Naive thymus-derived CD4-positive, alpha-beta T cell (primary cell): ENCODE results near the gene PKNOX2. TPM values are rescaled to one million over a fixed set of nuclear protein-coding genes. Genes with fewer than 3 reads are reported as not detected.

Source experiments
- ATAC-seq: fragments of 150-1000 bp; cut with Tn5 transposase; 2 replicates; pipeline ENCODE4 v1.10.0; 2021; ENCODE audit warnings: mild to moderate bottlenecking, moderate library complexity
- CTCF ChIA-PET: fragments of 350-600 bp; sonication (Branson Sonifier 250); formaldehyde crosslinking; loops from one replicate; lab custom pipeline; 2021; ENCODE audit warnings: antibody characterized with exemption; lab: Charles Lee
- POLR2A ChIA-PET: fragments of 350-600 bp; sonication (Branson Sonifier 250); formaldehyde crosslinking; loops from one replicate; lab custom pipeline; 2021; ENCODE audit warnings: antibody characterized with exemption, inconsistent platforms; lab: Charles Lee
- DNase-seq, 9 donors: peaks; one replicate each; pipeline versions ENCODE4 v3.0.0 to v3.0.0-alpha.2; 2020 to 2022; ENCODE audit warnings: mixed read lengths in 1 of 9
- H3K27ac ChIP-seq: one replicate; pipeline ENCODE4 v1.7.0; 2013; ENCODE audit warnings: mild to moderate bottlenecking, low read depth, low read length, moderate library complexity
- H3K27me3 ChIP-seq, 2 donors: one replicate each; pipeline ENCODE4 v1.7.0; 2013; ENCODE audit warnings: low read length in 2 of 2, mild to moderate bottlenecking in 2 of 2, moderate library complexity in 2 of 2; ENCODE audit not compliant: control insufficient read depth in 2 of 2, insufficient read depth in 2 of 2
- H3K36me3 ChIP-seq, 3 experiments: 1 replicate in 2 of 3; 2 replicates in 1 of 3; pipeline ENCODE4 v1.7.0; 2013; ENCODE audit warnings: low read length in 3 of 3, mild to moderate bottlenecking in 3 of 3, moderate library complexity in 1 of 3; ENCODE audit not compliant: insufficient read depth in 3 of 3, control insufficient read depth in 2 of 3
- H3K4me1 ChIP-seq, 2 donors: one replicate each; pipeline ENCODE4 v1.7.0; 2013; ENCODE audit warnings: low read length in 2 of 2, mild to moderate bottlenecking in 2 of 2, moderate library complexity in 1 of 2; ENCODE audit not compliant: control insufficient read depth in 2 of 2, insufficient read depth in 2 of 2
- H3K4me3 ChIP-seq: 2 replicates; pipeline ENCODE4 v1.7.0; 2013; ENCODE audit warnings: mild to moderate bottlenecking, low read length
- H3K9me3 ChIP-seq, 3 experiments: 1 replicate in 2 of 3; 2 replicates in 1 of 3; pipeline ENCODE4 v1.7.0; 2013; ENCODE audit warnings: low read length in 3 of 3; ENCODE audit not compliant: control insufficient read depth in 2 of 3
- H3K27ac Mint-ChIP-seq, 9 donors: one replicate each; pipeline ENCODE4 v1.8.0; 2020 to 2022; ENCODE audit warnings: mixed read lengths in 9 of 9, mild to moderate bottlenecking in 8 of 9, moderate library complexity in 5 of 9, inconsistent platforms in 2 of 9
- H3K27me3 Mint-ChIP-seq, 5 donors: one replicate each; pipeline ENCODE4 v1.8.0; 2021 to 2022; ENCODE audit warnings: mixed read lengths in 5 of 5, mild to moderate bottlenecking in 1 of 5
- H3K36me3 Mint-ChIP-seq, 5 donors: one replicate each; pipeline ENCODE4 v1.8.0; 2020 to 2022; ENCODE audit warnings: mixed read lengths in 5 of 5, mild to moderate bottlenecking in 3 of 5, inconsistent platforms in 1 of 5
- H3K4me1 Mint-ChIP-seq, 7 donors: one replicate each; pipeline ENCODE4 v1.8.0; 2020 to 2022; ENCODE audit warnings: mixed read lengths in 7 of 7, mild to moderate bottlenecking in 3 of 7, inconsistent platforms in 1 of 7
- H3K4me3 Mint-ChIP-seq, 10 donors: one replicate each; pipeline ENCODE4 v1.8.0; 2020 to 2022; ENCODE audit warnings: mild to moderate bottlenecking in 10 of 10, mixed read lengths in 10 of 10, moderate library complexity in 6 of 10, inconsistent platforms in 2 of 10
- H3K9me3 Mint-ChIP-seq, 11 donors: one replicate each; pipeline ENCODE4 v1.8.0; 2020 to 2022; ENCODE audit warnings: mixed read lengths in 11 of 11, mild to moderate bottlenecking in 4 of 11, inconsistent platforms in 1 of 11, moderate library complexity in 1 of 11
- intact Hi-C, 2 donors: fragments of 100-400 bp; cut with micrococcal nuclease; formaldehyde crosslinking; loops; one replicate each; pipeline ENCODE4 v1.15.1; 2023
- polyA plus RNA-seq, 2 donors: library from polyadenylated mRNA; unstranded; fragments of 300-500 nt; fragmentation: Illumina TruSeq; gene quantifications; one replicate each; pipeline ENCODE4 v1.2.3, GENCODE V29; 2021
- total RNA-seq, 6 experiments: library from RNA in 5 of 6; stranded (reverse) in 5 of 6; gene quantifications; 1 replicate in 5 of 6; 2 replicates in 1 of 6; pipeline ENCODE4 v1.2.3 and lab custom pipeline; 2021 to 2026

The PKNOX2 gene
- total and polyA plus RNA-seq, 7 experiments from 2014 or later, result not detected

DNA sequence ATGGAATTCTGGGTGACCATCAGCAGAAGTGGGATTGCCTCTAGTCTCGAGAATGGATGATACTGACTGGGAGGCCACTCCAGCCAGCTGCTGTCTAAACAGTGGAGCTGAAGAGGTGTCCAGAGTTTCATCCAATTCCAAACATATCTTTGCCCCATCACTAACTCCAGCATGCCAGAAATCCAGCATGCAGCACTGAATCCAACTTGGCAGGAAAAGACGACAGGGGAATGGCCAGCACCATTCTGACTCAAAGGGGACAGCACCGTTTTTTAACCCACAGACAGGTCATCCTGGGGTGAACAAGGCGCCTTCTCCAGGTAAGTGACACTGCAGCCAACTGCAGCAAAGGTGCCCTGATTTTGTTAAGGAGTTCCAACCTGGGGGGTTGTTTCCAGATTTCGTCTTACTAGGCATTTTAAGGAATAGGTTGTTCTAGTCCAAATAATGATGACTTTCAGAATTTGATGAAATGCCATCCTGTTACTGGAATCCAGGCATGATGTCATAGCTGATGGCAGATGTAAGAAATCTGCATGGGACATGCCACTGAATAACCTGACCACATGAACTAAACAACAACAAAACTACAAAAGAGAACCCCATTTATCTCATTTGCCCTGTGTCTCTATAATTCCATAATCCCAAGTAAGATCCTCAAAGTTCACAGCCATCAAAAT is 299.2 kb downstream of the PKNOX2 start:
- H3K27me3 ChIP-seq, result no peaks in the 10 kb centered on the region
- DNase-seq (no peak), ATAC-seq (no peak)
- H3K27ac ChIP-seq, result no peak overlapping the region
- Mint-ChIP-seq H3K27ac (peak overlapping the region in 1 of 9 donors; percentile 22), H3K9me3 (no peaks in the 10 kb centered on the region), H3K27me3 (peaks cover 4 to 26% (median 14%) of the 10 kb centered on the region in 5 donors), H3K36me3 (no peaks in the 10 kb centered on the region), H3K4me3 (no peak overlapping the region), H3K4me1 (no peaks in the 10 kb centered on the region)
- H3K4me3 ChIP-seq, result no peak overlapping the region
- intact Hi-C loops, result no loop called here
- H3K4me1 ChIP-seq, result no peaks in the 10 kb centered on the region
- H3K9me3 ChIP-seq, result no peaks in the 10 kb centered on the region
- no peaks in the 10 kb centered on the region for H3K36me3 ChIP-seq
- CTCF ChIA-PET, result interaction anchor here (0.6 kb wide), 1 partner anchor 83 kb away, joined by 3 read pairs; no protein-coding TSS in a partner anchor
- POLR2A ChIA-PET, result no interaction called here

DNA sequence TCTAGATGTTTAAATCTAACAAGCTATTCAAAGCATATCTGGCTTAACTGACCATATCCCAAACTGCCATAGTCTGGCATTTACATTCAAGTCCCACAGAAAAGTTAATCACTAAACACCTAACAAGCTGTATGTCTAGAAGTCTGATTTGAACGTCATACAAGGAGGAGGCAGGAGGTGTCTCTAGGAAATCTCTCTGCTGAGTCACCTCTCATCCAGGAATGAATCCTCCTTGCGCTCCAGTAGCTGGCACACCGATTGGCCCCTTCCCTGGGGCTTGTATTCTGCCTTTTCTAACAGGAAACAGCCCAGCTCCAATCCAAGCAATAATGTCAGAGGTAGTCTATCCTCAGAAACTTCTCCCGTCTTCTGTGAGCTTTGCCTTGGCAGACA is 299.7 kb downstream of the PKNOX2 start:
- no peak overlapping the region for H3K4me3 ChIP-seq
- intact Hi-C loops, result no loop called here
- no peak overlapping the region for H3K27ac ChIP-seq
- H3K36me3 ChIP-seq, result no peaks in the 10 kb centered on the region
- no peaks in the 10 kb centered on the region for H3K9me3 ChIP-seq
- ChIA-PET POLR2A (no interaction called here), CTCF (interaction anchor here (0.6 kb wide), 1 partner anchor 82 kb away, joined by 3 read pairs; no protein-coding TSS in a partner anchor)
- Mint-ChIP-seq H3K9me3 (no peaks in the 10 kb centered on the region), H3K27me3 (peaks cover 4 to 26% (median 14%) of the 10 kb centered on the region in 5 donors), H3K4me1 (no peaks in the 10 kb centered on the region), H3K27ac (peak overlapping the region in 1 of 9 donors; percentile 22), H3K4me3 (no peak overlapping the region), H3K36me3 (no peaks in the 10 kb centered on the region)
- ATAC-seq (no peak), DNase-seq (no peak)
- no peaks in the 10 kb centered on the region for H3K4me1 ChIP-seq
- no peaks in the 10 kb centered on the region for H3K27me3 ChIP-seq

DNA sequence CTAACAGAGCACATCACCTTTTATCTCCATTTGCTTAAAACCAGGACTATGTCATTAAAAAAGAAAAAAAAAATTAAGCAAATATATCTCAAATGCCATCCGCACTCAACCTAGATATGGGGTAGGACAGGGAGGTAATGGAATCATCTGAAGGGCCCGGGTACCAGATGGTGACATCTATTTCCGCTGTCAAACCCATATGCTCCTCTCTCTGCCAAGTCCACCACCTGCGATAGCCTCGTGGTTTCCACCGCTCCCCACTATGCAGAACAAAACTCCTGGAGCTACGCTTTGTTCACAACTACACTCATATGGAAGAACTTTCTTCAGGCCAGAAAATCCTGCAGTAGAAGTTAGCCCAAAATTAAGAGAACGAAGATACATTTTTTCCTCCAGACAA is 300.1 kb downstream of the PKNOX2 start:
- ChIA-PET POLR2A (no interaction called here), CTCF (no interaction called here)
- Mint-ChIP-seq H3K4me3 (no peak overlapping the region), H3K27ac (no peak overlapping the region), H3K9me3 (no peaks in the 10 kb centered on the region), H3K27me3 (peaks cover 4 to 26% (median 14%) of the 10 kb centered on the region in 5 donors), H3K4me1 (no peaks in the 10 kb centered on the region), H3K36me3 (no peaks in the 10 kb centered on the region)
- Histone ChIP-seq H3K27me3 (no peaks in the 10 kb centered on the region), H3K36me3 (no peaks in the 10 kb centered on the region), H3K4me3 (no peak overlapping the region), H3K4me1 (no peaks in the 10 kb centered on the region), H3K27ac (no peak overlapping the region), H3K9me3 (no peaks in the 10 kb centered on the region)
- ATAC-seq, result no peak
- no peak for DNase-seq
- intact Hi-C loops, result no loop called here

GRCh38 chr11:125465255-125465654 is 300.7 kb downstream of the PKNOX2 start:
- Mint-ChIP-seq H3K4me3 (no peak overlapping the region), H3K36me3 (no peaks in the 10 kb centered on the region), H3K9me3 (no peaks in the 10 kb centered on the region), H3K4me1 (no peaks in the 10 kb centered on the region), H3K27me3 (peaks cover 4 to 26% (median 20%) of the 10 kb centered on the region in 5 donors), H3K27ac (peak overlapping the region in 1 of 9 donors; percentile 74)
- H3K4me1 ChIP-seq, result no peaks in the 10 kb centered on the region
- POLR2A ChIA-PET, result no interaction called here
- no peaks in the 10 kb centered on the region for H3K36me3 ChIP-seq
- no peaks in the 10 kb centered on the region for H3K9me3 ChIP-seq
- no peaks in the 10 kb centered on the region for H3K27me3 ChIP-seq
- no peak overlapping the region for H3K27ac ChIP-seq
- ATAC-seq, result no peak
- intact Hi-C loops, result no loop called here
- CTCF ChIA-PET, result no interaction called here
- no peak overlapping the region for H3K4me3 ChIP-seq
- DNase-seq, result no peak

GRCh38 chr11:125465701-125466100 is 301.1 kb downstream of the PKNOX2 start:
- Mint-ChIP-seq H3K4me3 (no peak overlapping the region), H3K27me3 (peaks cover 4 to 26% (median 20%) of the 10 kb centered on the region in 5 donors), H3K4me1 (no peaks in the 10 kb centered on the region), H3K9me3 (no peaks in the 10 kb centered on the region), H3K27ac (no peak overlapping the region), H3K36me3 (no peaks in the 10 kb centered on the region)
- no peaks in the 10 kb centered on the region for H3K4me1 ChIP-seq
- no peak overlapping the region for H3K4me3 ChIP-seq
- ATAC-seq (no peak), DNase-seq (no peak)
- H3K27ac ChIP-seq, result no peak overlapping the region
- intact Hi-C loops, result no loop called here
- no peaks in the 10 kb centered on the region for H3K36me3 ChIP-seq
- POLR2A ChIA-PET, result no interaction called here
- no peaks in the 10 kb centered on the region for H3K27me3 ChIP-seq
- no peaks in the 10 kb centered on the region for H3K9me3 ChIP-seq
- CTCF ChIA-PET, result no interaction called here

DNA sequence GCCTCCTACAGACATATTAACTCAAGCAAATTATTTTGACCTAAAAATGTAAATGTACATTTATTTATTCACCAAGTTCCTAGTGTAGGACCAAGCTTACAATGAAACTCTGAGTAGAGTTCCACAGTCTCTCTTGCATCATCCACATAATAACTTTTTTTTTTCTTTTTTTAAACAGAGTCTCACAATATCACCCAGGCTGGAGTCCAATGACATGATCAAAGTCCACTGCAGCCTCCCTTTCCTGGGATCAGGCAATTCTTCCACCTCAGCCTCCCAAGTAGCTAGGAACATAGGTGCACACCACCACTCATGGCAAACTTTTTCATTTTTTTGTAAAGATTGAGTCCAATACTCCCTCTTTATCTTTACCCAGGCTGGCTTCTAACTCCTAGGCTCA is 303.5 kb downstream of the PKNOX2 start:
- POLR2A ChIA-PET, result no interaction called here
- Histone ChIP-seq H3K9me3 (no peaks in the 10 kb centered on the region), H3K27me3 (no peaks in the 10 kb centered on the region), H3K4me1 (no peaks in the 10 kb centered on the region), H3K36me3 (no peaks in the 10 kb centered on the region), H3K27ac (no peak overlapping the region), H3K4me3 (no peak overlapping the region)
- intact Hi-C loops, result no loop called here
- H3K9me3 Mint-ChIP-seq, result peaks cover 0 to 1% (median 0%) of the 10 kb centered on the region in 11 donors
- no peak overlapping the region for H3K27ac Mint-ChIP-seq
- CTCF ChIA-PET, result no interaction called here
- DNase-seq (no peak), ATAC-seq (no peak)
- H3K4me1 Mint-ChIP-seq, result no peaks in the 10 kb centered on the region
- no peaks in the 10 kb centered on the region for H3K36me3 Mint-ChIP-seq
- H3K27me3 Mint-ChIP-seq, result peaks cover 4 to 32% (median 20%) of the 10 kb centered on the region in 5 donors
- H3K4me3 Mint-ChIP-seq, result no peak overlapping the region

- H3K27ac Mint-ChIP-seq, result no peak overlapping the region
Measured at GRCh38 chr11:125468852-125469251, 304.3 kb downstream of the PKNOX2 start.

More at GRCh38 chr11:125468852-125469251, 304.3 kb downstream of the PKNOX2 start:
- ChIA-PET POLR2A (no interaction called here), CTCF (no interaction called here)
- Histone ChIP-seq H3K9me3 (no peaks in the 10 kb centered on the region), H3K4me3 (no peak overlapping the region), H3K36me3 (no peaks in the 10 kb centered on the region), H3K4me1 (no peaks in the 10 kb centered on the region), H3K27me3 (no peaks in the 10 kb centered on the region), H3K27ac (no peak overlapping the region)
- peaks cover 4 to 34% (median 18%) of the 10 kb centered on the region in 5 donors for H3K27me3 Mint-ChIP-seq
- DNase-seq, result no peak
- no peaks in the 10 kb centered on the region for H3K36me3 Mint-ChIP-seq
- H3K4me1 Mint-ChIP-seq, result no peaks in the 10 kb centered on the region
- intact Hi-C loops, result no loop called here
- H3K9me3 Mint-ChIP-seq, result peaks cover 0 to 1% (median 0%) of the 10 kb centered on the region in 11 donors
- no peak for ATAC-seq
- H3K4me3 Mint-ChIP-seq, result no peak overlapping the region
